ENCODE results near the gene CFAP45. TPM values are rescaled to one million over a fixed set of nuclear protein-coding genes. Genes with fewer than 3 reads are reported as not detected.

The CFAP45 gene
- total and polyA plus RNA-seq, 9 of the 15 experiments (the other 6 are each of a cell fraction or from before 2014, with no cell fraction given): 0.65 to 2.4 (median 1.5) TPM

DNA sequence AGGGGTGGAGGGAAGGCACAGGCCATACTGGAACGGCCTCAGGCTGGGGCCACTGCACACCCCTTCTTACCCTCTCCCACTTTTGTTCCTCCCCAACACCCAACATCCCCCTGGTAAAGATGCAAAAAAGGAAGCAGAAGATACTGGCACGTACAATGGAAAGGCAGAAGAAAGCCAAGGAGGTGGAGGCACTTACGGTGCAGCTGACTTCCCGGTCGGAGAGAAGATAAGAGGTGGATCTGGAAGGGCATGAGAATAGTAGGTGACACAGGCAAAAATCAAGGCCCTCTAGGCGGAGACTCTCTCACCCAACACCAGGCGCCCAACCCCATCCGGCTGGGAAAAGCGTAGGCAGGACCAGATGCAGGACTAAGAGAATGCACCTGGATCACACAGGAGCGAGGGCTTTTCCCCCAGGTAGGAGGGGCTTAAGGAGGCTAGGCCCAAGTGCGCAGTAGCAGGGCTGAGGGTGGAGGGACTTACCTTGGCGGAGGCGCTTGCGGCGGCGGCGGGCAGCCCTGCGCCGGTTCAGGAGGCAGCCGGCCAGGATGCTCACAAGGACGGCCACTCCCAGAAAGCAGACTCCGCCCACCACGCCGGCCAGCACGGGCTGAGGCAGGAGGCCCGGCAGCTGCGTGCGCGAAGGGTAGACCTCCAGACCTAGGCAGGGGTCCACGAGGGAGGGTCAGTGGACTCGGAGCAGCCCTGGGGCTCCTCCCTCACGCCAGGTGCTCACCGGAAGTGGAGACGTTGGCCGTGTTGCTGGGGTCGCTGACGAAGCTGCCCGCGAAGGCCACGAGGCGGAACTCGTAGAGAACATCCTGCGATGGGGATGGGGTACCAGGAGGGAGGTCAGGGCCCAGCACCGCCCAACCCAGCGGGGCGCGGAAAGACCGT lies 29.4 kb upstream of the CFAP45 start:
- Histone ChIP-seq H3K27ac (ENCODE audit: extremely low read depth, low read depth, low read length) (no peak overlapping the region), H3K36me3 (ENCODE audit: control insufficient read depth, insufficient read depth, low read length) (no peaks in the 10 kb centered on the region), H3K27me3 (ENCODE audit: control insufficient read depth in 2 of 2, insufficient read depth in 2 of 2, low read length in 2 of 2) (peaks cover 5 to 33% of the 10 kb centered on the region in 2 experiments; a peak in 3 of 5 replicates), H3K4me3 (peak overlapping the region; percentile 14; the same call in 1 of the 2 replicates), H3K9me3 (replicated peaks; ENCODE audit: control insufficient read depth, insufficient read depth, low read depth, low read length) (no peaks in the 10 kb centered on the region), H3K4me2 (ENCODE audit: insufficient read depth, low read length) (peak overlapping the region; percentile 71), H3K4me1 (replicated peaks in 1 of 2; ENCODE audit: control insufficient read depth in 2 of 2, insufficient read depth in 2 of 2, low read length in 2 of 2) (peaks cover 4 to 59% of the 10 kb centered on the region in 2 experiments; a peak in 3 of 5 replicates), H3K9me1 (ENCODE audit: control insufficient read depth, insufficient read depth, low read length) (no peaks in the 10 kb centered on the region), H3K79me2 (ENCODE audit: control insufficient read depth, insufficient read depth, low read length) (peaks cover 12% of the 10 kb centered on the region), H4K20me1 (replicated peaks; ENCODE audit: control insufficient read depth, insufficient read depth, low read length) (no peaks in the 10 kb centered on the region), H2AFZ (ENCODE audit: low read depth, low read length) (peak overlapping the region; percentile 94), H3K9ac (ENCODE audit: insufficient read depth in 1 of 2, low read depth in 2 of 2, low read length in 2 of 2) (peak overlapping the region in 1 of 2 experiments; percentile 76; a peak in 1 of 4 replicates)
- in situ Hi-C loops (cut with MboI): no loop called here
- 10% methylated on average over 43 of the region's 48 CpGs for WGBS (ENCODE audit: insufficient coverage, low coverage, missing lambda C conversion rate)
- intact Hi-C loops (cut with micrococcal nuclease): loop anchor here (10.0 kb wide), 2 partner anchors 95 to 335 kb away; partner anchors contain the start of gene DCAF8
- FAIRE-seq (peak; percentile 52), ATAC-seq (peak; percentile 70), DNase-seq (ENCODE audit: extremely low read depth in 1 of 4, low spot score in 3 of 4) (peak; percentile 73 to 83 (median 80))
- ChIA-PET POLR2A (interaction anchor here (0.7 to 1.7 kb wide), 6 partner anchors 8 to 102 kb away, joined by 3 to 7 read pairs (median 4); partner anchors contain the start of gene PIGM), CTCF (ENCODE audit: low intra/inter-chr PET ratio) (no interaction called here)
- no TSS peak for BruUV-seq (replicated peaks)
- peak; percentile 69; the same call in 1 of the 2 replicates for TF ChIP-seq NR2C2 (CRISPR knock-in tag; IDR thresholded peaks at IDR 0.05)
- TF ChIP-seq NR2C2 (tag; IDR thresholded peaks at IDR 0.05): no peak
- TF ChIP-seq NCOA6 (IDR thresholded peaks at IDR 0.05): no peak
- TF ChIP-seq NRF1 (conservative IDR thresholded peaks at IDR 0.05 in 1 of 2, IDR thresholded peaks at IDR 0.05 in 1 of 2): peak; percentile 85 to 87
- TF ChIP-seq ZNF584 (CRISPR knock-in tag; IDR thresholded peaks at IDR 0.05; ENCODE audit: low read depth): no peak
- TF ChIP-seq PURB (CRISPR knock-in tag; IDR thresholded peaks at IDR 0.05; ENCODE audit: low read depth): no peak
- TF ChIP-seq TFAM (CRISPR knock-in tag; conservative IDR thresholded peaks at IDR 0.05): no peak
- TF ChIP-seq, protein P1, sequence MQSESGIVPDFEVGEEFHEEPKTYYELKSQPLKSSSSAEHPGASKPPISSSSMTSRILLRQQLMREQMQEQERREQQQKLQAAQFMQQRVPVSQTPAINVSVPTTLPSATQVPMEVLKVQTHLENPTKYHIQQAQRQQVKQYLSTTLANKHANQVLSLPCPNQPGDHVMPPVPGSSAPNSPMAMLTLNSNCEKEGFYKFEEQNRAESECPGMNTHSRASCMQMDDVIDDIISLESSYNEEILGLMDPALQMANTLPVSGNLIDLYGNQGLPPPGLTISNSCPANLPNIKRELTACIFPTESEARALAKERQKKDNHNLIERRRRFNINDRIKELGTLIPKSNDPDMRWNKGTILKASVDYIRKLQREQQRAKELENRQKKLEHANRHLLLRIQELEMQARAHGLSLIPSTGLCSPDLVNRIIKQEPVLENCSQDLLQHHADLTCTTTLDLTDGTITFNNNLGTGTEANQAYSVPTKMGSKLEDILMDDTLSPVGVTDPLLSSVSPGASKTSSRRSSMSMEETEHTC (IDR thresholded peaks at IDR 0.05): no peak
- TF ChIP-seq XRCC5 (IDR thresholded peaks at IDR 0.05; ENCODE audit: low read depth, low read length): 0 out of 2 replicates have a peak, but pooled peaks have one; percentile 32
- TF ChIP-seq ZKSCAN8 (CRISPR knock-in tag; IDR thresholded peaks at IDR 0.05): no peak
- TF ChIP-seq GABPB1 (CRISPR knock-in tag; IDR thresholded peaks at IDR 0.05): peak; percentile 47; the same call in 1 of the 2 replicates
- TF ChIP-seq ARID3A (IDR thresholded peaks at IDR 0.05; ENCODE audit: borderline replicate concordance, low read depth, low read length): no peak
- TF ChIP-seq L3MBTL2 (IDR thresholded peaks at IDR 0.05): peak; percentile 88
- TF ChIP-seq ZNF431 (CRISPR knock-in tag; IDR thresholded peaks at IDR 0.05): no peak
- TF ChIP-seq, protein P2, sequence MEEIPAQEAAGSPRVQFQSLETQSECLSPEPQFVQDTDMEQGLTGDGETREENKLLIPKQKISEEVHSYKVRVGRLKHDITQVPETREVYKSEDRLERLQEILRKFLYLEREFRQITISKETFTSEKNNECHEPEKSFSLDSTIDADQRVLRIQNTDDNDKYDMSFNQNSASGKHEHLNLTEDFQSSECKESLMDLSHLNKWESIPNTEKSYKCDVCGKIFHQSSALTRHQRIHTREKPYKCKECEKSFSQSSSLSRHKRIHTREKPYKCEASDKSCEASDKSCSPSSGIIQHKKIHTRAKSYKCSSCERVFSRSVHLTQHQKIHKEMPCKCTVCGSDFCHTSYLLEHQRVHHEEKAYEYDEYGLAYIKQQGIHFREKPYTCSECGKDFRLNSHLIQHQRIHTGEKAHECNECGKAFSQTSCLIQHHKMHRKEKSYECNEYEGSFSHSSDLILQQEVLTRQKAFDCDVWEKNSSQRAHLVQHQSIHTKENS (CRISPR knock-in tag; IDR thresholded peaks at IDR 0.05): no peak
- no peak for TF ChIP-seq MIER1 (IDR thresholded peaks at IDR 0.05; ENCODE audit: low read depth)
- TF ChIP-seq RBFOX2 (IDR thresholded peaks at IDR 0.05; ENCODE audit: low read depth, low read length): peak; percentile 53

Data from K562 (cell line).